ENCODE data around the gene PKN2. TPM values are rescaled to one million over a fixed set of nuclear protein-coding genes. Genes with fewer than 3 reads are reported as not detected.

The PKN2 gene
- total RNA-seq, 4 donors from 2014 or later = 14.9 to 18.6 (median 17.0) TPM

GRCh38 chr1:88741413-88741812 is 57.3 kb downstream of the PKN2 start:
- no peak for TF ChIP-seq POLR2A (IDR thresholded peaks at IDR 0.05)
- DNase-seq (no peak), ATAC-seq (no peak)
- H3K27ac ChIP-seq = no peak overlapping the region
- no peaks in the 10 kb centered on the region for H3K27me3 ChIP-seq
- intact Hi-C loops (cut with DNase I; ENCODE audit: low total_unique reads) = no loop called here
- in situ Hi-C loops (cut with MboI; ENCODE audit: low sequenced_read_pairs in 4 of 4) = no loop called here
- no peaks in the 10 kb centered on the region for H3K36me3 ChIP-seq
- peaks cover 3 to 8% of the 10 kb centered on the region in 2 donors for H3K4me1 ChIP-seq
- H3K4me3 ChIP-seq = no peak overlapping the region
- no peaks in the 10 kb centered on the region for H3K9me3 ChIP-seq

- H3K27me3 ChIP-seq = no peaks in the 10 kb centered on the region
- ATAC-seq = no peak
Observed at GRCh38 chr1:88742531-88742930, 58.5 kb downstream of the PKN2 start.

DNA sequence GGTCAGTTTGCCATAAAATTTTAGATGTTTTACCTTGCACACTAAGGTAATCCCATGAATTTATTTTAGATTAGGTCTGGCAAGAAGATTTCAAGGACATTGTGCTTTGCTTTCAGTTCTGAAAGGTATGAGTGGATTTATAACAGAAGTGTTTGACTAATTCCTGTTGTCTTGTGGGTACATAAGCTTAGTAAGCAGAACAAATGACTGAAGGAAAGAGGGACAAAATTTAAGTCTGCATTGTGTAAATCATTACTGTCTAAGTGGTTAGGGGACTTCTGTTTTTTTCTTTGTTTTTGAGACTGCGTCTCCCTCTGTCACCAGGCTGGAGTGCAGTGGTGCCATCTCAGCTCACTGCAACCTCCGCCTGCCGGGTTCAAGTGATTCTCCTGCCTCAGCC is 60.1 kb downstream of the PKN2 start:
- no peaks in the 10 kb centered on the region for H3K36me3 ChIP-seq
- no peaks in the 10 kb centered on the region for H3K27me3 ChIP-seq
- DNase-seq = no peak
- no peaks in the 10 kb centered on the region for H3K9me3 ChIP-seq
- H3K4me3 ChIP-seq = no peak overlapping the region
- TF ChIP-seq, protein P1, sequence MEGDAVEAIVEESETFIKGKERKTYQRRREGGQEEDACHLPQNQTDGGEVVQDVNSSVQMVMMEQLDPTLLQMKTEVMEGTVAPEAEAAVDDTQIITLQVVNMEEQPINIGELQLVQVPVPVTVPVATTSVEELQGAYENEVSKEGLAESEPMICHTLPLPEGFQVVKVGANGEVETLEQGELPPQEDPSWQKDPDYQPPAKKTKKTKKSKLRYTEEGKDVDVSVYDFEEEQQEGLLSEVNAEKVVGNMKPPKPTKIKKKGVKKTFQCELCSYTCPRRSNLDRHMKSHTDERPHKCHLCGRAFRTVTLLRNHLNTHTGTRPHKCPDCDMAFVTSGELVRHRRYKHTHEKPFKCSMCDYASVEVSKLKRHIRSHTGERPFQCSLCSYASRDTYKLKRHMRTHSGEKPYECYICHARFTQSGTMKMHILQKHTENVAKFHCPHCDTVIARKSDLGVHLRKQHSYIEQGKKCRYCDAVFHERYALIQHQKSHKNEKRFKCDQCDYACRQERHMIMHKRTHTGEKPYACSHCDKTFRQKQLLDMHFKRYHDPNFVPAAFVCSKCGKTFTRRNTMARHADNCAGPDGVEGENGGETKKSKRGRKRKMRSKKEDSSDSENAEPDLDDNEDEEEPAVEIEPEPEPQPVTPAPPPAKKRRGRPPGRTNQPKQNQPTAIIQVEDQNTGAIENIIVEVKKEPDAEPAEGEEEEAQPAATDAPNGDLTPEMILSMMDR (IDR thresholded peaks at IDR 0.05 in 4 of 5, conservative IDR thresholded peaks at IDR 0.05 in 1 of 5) = no peak
- no peak for TF ChIP-seq POLR2A (IDR thresholded peaks at IDR 0.05)
- no peak overlapping the region for H3K27ac ChIP-seq
- in situ Hi-C loops (cut with MboI; ENCODE audit: low sequenced_read_pairs in 4 of 4) = no loop called here
- intact Hi-C loops (cut with DNase I; ENCODE audit: low total_unique reads) = no loop called here
- H3K4me1 ChIP-seq = peaks cover 0 to under 1% of the 10 kb centered on the region in 2 donors
- ATAC-seq = no peak

More at GRCh38 chr1:88742531-88742930, 58.5 kb downstream of the PKN2 start:
- no peak for DNase-seq
- Histone ChIP-seq H3K27ac (no peak overlapping the region), H3K4me3 (no peak overlapping the region), H3K4me1 (peaks cover 3 to 8% of the 10 kb centered on the region in 2 donors), H3K9me3 (no peaks in the 10 kb centered on the region), H3K36me3 (no peaks in the 10 kb centered on the region)
- in situ Hi-C loops (cut with MboI; ENCODE audit: low sequenced_read_pairs in 4 of 4) (no loop called here), intact Hi-C loops (cut with DNase I; ENCODE audit: low total_unique reads) (no loop called here)
- TF ChIP-seq, protein P1 (IDR thresholded peaks at IDR 0.05 in 4 of 5, conservative IDR thresholded peaks at IDR 0.05 in 1 of 5) = no peak
- no peak for TF ChIP-seq POLR2A (IDR thresholded peaks at IDR 0.05)

- intact Hi-C loops (cut with DNase I; ENCODE audit: low total_unique reads) (no loop called here), in situ Hi-C loops (cut with MboI; ENCODE audit: low sequenced_read_pairs in 4 of 4) (no loop called here)
- no peak for ATAC-seq
- H3K4me1 ChIP-seq = peaks cover 0 to 5% of the 10 kb centered on the region in 2 donors
- H3K4me3 ChIP-seq = no peak overlapping the region
- no peaks in the 10 kb centered on the region for H3K9me3 ChIP-seq
- no peak for DNase-seq
- H3K36me3 ChIP-seq = no peaks in the 10 kb centered on the region
- no peaks in the 10 kb centered on the region for H3K27me3 ChIP-seq
- H3K27ac ChIP-seq = no peak overlapping the region
- TF ChIP-seq, protein P1 (IDR thresholded peaks at IDR 0.05 in 4 of 5, conservative IDR thresholded peaks at IDR 0.05 in 1 of 5) = no peak
- TF ChIP-seq POLR2A (IDR thresholded peaks at IDR 0.05) = no peak
Observed at GRCh38 chr1:88746916-88747315, 62.8 kb downstream of the PKN2 start.

- ATAC-seq = no peak
- Histone ChIP-seq H3K27ac (no peak overlapping the region), H3K4me3 (no peak overlapping the region), H3K36me3 (peaks cover 0 to 4% of the 10 kb centered on the region in 2 donors), H3K27me3 (no peaks in the 10 kb centered on the region), H3K9me3 (no peaks in the 10 kb centered on the region), H3K4me1 (peaks cover 0 to 5% of the 10 kb centered on the region in 2 donors)
- TF ChIP-seq, protein P1 (IDR thresholded peaks at IDR 0.05 in 4 of 5, conservative IDR thresholded peaks at IDR 0.05 in 1 of 5) = no peak
- no peak for TF ChIP-seq POLR2A (IDR thresholded peaks at IDR 0.05)
- intact Hi-C loops (cut with DNase I; ENCODE audit: low total_unique reads) (no loop called here), in situ Hi-C loops (cut with MboI; ENCODE audit: low sequenced_read_pairs in 4 of 4) (no loop called here)
- DNase-seq = no peak
Observed at GRCh38 chr1:88751714-88752113, 67.6 kb downstream of the PKN2 start.

All from gastrocnemius medialis (tissue), 4 donors.